GM20431 (cell line): ENCODE data around the gene BSND.
"Not testable (repeated sequence)": the region's sequence is repeated elsewhere in the genome, so short reads cannot be mapped to it uniquely, and the experiment has no call there.

Experiments
- in situ Hi-C: fragments of 300-500 bp; cut with MseI, MboI; formaldehyde crosslinking; loops from one replicate; pipeline ENCODE4 v1.15.0; 2020; ENCODE audit warnings: low sequenced_read_pairs; ENCODE audit not compliant: unreplicated experiment

BSND gene

DNA sequence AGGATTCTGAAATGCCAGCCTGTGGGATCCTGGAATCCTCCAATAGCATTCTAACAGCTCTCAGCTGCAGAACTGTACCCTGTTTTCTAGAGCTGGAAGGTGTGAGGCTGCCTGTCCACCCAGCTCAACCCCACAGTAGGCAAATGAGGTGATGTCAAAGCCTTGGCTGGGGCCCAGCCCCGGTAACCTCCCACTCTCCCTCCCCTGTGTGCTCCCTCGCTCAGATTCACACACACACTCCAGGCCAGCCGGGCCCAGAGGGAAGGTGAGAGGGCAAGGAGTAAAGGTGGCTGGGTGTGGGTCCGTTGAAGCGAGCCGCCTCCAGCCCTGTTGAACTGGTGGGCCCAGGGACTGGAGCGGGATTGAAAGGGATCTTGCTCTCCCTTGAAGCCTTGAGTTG, at the start of gene BSND:
Gene BSND (plus strand): TSS at position 257 of the 400 bp plus-strand sequence. CDS start 254 bp downstream, outside the sequence.
- in situ Hi-C loops: loop anchor here (5.0 kb wide), 1 partner anchor 46 kb away; no protein-coding TSS in a partner anchor

DNA sequence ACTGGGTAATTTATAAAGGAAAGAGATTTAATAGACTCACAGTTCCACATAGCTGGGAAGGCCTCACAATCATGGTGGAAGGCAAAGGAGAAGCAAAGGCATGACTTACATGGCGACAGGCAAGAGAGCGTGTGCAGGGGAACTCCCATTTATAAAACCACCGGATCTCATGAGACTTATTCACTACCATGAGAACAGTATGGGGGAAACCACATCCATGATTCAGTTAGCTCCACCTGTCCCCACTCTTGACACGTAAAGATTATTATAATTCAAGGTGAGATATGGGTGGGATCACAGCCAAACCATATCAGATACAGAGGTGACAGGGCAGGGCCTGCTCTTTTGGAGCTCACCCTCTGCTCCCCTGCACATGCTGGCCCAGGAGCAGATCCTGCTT, 49.7 kb upstream of the BSND start:
- in situ Hi-C loops: no loop called here

DNA sequence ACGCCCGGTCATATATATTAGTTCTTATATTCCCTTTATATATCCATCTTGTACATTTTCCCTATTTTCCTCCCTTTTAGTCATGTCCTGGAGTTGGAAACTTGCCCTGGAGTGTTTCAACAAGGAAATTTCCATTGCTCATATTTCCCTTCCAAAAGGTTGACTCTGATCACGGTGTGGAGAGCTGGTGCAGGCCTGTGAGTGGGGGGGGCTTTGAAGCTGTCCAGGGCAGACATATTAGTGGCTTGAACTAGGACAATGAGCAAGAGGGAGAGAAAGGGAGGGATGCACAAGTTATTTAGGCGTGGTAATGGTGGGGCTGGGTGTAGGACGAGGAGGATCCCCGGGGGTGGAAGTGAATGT, 48.7 kb upstream of the BSND start:
- in situ Hi-C loops: loop anchor here (5.0 kb wide), 1 partner anchor 47 kb away; the partner anchor contains the start of gene BSND

DNA sequence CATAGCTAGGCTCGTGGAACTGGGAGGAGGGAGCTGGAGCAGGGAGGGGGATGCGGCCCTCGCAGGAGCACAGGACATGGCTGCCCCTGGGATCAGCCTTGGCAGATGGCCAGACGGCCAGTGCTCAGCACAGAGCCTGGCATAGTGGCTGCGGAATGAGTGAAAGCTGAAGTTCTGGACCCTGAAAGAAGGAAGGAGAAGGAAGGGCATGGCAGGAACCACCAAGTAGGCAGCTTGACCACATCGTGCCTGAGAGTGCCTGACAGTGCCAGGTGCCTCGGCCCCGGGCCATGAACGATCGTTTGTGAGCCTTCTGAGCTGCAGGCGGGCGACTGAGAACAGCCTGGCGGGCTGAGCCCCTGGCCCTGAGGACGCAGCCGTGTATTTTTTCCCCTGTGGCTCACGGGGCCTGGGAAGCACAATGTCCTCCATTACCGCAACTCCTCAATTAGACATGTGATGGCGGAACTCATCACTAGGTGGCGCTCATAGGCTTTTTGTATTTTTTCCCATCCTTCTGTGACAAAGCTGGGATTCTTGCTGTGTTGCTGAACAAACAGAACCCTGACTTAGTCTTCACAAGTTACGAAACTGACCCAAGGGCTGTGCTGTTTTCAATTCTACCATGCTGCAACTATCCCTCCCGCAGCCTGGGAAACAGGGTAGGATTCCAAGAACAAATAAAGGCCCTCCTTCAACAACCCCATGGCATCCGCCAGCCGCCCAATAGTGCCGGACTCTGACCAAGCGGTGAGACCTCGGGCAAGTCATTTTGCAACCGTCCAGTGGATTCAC, 48.2 kb upstream of the BSND start:
- in situ Hi-C loops: loop anchor here (5.0 kb wide), 1 partner anchor 47 kb away; the partner anchor contains the start of gene BSND

DNA sequence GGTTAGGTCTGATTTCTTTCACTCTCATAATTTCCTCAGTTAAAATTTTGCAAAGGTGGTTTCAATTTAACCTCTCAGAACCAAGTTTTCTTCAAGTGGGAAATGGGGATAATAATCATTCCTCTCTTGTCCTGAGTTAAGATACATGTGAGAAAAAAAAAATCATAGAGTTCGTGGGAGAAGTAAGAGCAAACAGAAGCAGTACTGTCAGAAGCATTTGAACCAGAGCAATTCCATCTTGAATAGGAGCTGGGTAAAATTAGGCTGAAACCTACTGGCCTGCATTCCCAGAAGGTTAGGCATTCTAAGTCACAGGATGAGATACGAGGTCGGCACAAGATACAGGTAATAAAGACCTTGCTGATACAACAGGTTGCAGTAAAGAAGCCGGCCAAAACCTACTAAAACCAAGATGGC, 46.9 kb upstream of the BSND start:
- in situ Hi-C loops: loop anchor here (5.0 kb wide), 1 partner anchor 45 kb away; the partner anchor contains the start of gene BSND

DNA sequence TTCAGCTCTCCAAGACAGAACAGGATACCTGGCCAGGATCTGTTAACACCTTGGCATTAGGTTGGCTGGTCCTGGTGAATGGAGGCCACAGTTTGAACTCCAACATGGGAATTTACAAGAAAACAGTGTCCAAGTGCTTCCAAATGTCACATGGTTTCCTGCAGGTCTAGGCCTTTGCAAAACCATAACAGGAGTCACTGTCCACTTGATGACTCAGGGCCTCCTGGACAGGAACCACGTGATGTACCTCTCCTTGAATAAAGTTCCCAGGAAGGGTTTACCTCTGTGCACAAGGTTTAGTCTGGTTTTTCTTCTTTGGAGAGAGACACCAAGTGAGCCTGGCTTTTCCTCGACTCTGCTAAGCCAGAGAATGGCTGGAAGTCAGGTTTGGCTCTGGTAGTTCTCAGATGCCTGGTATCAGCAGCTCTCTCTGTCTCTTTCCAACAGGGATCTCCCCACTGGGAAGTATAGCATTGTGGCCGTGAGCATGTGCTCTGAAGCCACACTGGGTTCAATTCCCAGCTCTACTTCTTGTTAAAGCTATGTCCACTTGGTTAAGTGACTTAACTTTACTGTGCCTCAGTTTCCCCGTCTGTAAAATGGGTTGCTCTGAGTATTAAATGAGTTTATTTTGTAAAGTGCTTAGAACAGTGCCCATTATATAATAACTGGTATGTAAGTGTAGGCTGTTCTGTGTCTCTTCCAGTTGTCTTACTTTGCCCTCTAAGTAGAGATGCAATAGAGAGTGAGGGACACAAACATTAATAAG, 45.6 kb upstream of the BSND start:
- in situ Hi-C loops: loop anchor here (5.0 kb wide), 1 partner anchor 44 kb away; the partner anchor contains the start of gene BSND

DNA sequence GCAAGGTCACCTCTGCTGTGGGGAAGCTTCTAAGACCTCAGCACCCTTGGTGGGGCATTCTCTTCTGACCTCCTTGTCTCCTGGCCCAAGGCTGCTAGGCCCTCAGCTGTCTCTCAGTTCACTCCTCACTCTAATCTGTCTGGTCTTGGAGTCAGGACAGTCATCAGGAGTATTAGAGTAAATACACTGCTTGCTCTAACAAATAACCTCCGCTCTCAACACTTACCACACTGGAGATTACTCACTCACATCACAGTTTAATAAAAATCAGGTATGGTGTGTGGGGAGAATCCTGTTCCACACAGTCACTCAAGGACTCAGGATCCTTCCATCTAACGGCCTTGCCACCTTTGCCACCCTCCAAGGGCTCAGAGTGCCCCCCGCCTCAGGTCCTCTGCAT, 44.9 kb upstream of the BSND start:
- in situ Hi-C loops: loop anchor here (5.0 kb wide), 1 partner anchor 43 kb away; the partner anchor contains the start of gene BSND

DNA sequence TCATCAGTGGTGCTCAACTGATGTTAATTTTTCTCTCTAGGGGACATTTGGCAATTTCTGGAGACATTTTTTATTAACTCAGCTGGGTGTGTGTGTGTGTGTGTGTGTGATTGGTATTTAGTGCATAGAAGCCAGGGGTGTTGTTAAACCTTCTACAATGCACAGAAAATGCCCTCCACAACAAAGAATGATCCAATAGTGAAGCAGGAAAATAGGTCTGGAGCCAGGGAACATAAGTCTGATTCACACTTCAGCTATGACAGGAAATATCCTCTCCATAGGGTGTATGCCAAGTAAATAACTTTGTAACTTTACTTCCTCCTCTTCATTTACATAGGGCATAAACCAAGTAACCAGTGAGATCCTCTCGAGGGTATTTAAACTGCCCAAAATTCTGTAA, 43.4 kb upstream of the BSND start:
- in situ Hi-C loops: no loop called here

DNA sequence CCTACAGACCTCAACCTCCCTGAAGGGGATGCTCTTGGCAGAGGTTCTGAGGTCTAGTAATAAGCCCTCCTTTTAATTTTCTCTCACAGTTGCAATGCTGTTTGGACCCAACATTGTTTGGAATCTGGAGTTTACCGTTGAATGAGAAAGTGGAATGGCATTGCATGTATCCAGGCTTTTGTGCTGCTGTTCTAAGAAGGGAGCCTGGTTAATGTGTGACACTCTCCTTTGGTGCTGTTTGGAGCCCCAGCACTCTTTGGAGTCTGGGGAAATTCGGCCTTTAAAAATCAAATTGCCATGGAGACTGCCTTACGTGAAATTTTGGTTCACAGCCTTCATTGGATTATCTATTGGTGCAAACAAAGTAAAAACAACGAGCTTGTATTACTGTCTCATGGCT, 42.0 kb upstream of the BSND start:
- in situ Hi-C loops: no loop called here

DNA sequence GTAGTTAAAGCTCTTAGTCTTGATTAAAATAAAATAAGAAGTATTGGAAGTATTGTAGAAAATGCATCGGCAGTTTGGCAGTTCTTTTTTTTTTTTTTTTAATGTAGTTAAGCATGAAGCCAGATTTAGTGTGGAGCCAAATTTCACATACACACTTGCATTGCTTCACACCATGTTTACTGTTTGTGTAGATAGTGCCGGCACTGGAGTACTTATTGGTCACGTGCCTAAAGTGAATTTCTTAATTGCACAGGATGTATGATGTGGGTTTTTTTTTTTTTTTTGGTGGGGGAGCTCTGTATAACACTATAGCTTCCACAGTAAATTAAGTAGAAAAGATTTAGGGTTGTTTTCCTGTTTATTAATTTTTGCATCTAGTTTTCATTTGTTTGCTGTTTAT, 39.5 kb upstream of the BSND start:
- in situ Hi-C loops: no loop called here

DNA sequence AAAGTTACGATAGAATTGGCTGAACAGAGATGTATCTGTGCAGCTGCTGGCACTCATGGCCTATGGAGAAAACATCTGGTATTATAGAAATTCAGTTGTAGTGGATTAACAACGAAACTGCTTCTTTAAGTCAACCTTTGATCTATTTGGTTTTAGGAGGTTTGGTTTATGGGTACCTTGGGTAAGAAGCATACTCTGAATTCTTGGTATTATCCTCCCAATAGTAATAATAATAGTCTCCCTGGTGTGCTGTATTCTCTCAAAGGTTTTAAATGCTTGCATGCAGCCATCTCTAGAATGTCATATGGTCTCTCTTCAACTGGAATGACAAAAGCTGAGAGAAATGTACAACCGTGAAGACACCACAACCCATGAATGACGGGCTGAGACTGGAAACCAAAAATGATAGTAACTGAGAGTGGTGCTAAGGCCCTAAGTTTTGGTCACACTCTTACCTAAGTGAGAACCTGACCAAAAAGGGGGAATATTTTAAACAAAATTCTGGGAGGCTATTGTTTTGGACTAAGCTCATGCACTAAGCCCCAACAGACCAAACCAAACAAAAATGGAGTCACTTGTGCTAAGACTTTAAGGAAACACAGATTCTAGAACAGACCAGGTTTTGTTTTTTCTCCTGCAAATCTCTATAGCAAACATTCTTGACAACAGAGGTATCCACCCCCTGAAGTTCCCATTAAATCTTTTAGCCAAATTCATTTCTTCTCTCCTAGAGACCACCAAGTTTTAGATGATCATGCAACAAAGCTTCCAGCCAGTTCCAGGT, 35.9 kb upstream of the BSND start:
- in situ Hi-C loops: no loop called here

DNA sequence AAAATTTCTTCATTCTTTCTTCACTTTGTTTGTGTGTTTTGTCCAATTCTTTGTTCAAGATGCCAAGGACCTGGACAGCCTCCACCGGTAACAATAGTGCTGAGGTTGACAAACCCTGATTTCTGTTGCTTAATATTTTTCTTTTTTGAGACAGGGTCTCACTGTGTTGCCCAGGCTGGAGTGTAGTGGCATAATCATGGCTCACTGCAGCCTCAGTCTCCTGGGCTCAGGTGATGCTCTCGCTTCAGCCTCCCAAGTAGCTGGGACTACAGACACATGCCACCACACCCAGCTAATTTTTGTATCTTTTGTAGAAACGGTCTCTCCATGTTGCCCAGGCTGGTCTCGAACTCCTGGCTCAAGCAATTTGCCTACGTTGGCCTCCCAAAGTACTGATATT, 34.9 kb upstream of the BSND start:
- in situ Hi-C loops: not testable (repeated sequence)

DNA sequence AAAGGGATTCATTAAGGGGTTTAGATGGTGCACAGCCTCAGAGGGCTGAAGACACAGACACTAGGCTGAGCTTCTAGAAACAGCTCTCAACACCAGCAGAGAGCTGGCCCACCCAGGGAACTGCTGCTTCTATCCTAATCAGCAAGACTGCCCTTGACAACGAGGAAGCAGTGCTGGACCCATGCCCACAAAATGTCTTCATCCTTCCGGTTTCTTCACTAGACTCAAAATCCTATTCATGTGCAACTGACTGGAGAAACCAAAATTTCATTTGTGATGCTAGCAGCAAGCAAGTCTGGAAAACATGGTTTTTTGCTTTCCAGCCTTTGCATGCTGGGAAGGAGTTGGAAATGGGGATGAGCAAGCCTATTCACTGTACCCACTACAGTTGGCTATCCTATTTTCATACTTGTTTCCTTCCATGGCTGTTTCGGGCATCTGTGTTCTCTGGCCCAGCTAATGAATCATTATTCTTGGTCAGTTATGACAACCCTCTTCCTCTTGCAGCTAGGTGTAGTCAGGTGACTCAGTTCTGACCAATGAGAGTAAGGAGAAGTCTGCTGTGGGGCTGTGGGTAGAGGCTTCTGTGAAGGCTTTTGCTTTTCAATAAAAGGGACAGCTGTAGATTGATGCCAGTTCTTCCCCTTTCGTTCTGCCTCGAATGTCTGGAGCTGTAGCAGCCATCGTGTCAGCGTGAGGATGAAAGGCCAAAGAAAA, 33.0 kb upstream of the BSND start:
- in situ Hi-C loops: no loop called here

DNA sequence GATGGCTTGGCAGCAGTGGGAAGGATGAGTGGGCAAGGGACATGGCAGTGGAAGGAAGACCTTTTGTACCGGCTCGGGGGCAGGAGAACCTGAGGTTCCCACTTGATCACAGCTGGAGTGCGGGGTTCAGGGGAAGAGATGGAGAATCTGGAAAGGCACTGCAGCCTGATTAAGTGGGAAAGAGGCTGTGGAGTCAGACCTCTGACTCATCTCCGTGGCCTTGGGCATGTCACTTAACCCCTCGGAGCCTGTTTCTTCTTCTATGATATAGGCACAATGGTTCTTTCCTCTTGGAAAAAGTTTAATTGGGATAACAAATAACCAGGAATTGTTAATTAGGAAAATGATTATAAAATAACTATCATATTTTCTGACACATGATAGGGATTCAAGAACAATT, 31.4 kb upstream of the BSND start:
- in situ Hi-C loops: no loop called here

DNA sequence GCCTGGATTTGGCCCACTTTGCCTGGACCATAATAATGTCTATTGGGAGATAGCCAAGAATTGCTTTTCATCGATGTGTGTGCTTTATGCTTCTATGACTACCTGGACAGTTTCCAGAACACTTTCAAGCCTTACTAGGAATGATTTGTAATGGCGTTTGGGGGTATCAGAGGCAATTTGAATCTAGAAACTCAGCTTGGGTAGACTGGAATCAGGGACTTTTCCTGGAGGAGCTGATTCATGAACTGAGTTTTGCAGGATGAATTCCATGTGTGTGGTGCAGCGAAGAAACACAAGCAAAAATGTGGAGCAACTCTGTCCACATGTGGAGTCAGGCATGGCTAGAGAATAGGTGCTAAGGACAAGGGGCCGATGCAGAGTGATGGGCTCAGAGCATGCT, 30.2 kb upstream of the BSND start:
- in situ Hi-C loops: no loop called here

DNA sequence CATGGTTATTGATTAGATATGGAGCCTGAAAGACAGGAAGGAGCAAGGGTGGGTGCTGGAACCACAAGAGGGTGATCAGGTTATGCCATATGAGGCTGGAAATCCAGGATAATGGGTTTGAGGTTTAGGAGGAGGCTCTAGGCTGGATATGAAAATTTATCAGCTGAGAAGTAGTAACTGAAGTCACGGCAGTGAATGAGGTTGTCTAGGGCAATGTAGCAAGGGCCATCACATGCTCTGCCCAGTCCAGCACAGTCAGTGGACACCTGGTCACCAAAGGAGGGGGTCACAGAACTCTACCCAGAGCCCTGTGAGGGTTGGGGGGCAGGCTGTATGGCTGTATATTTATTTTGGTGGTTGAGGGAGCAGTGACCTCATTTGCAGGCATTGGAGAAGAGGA, 28.9 kb upstream of the BSND start:
- in situ Hi-C loops: no loop called here

DNA sequence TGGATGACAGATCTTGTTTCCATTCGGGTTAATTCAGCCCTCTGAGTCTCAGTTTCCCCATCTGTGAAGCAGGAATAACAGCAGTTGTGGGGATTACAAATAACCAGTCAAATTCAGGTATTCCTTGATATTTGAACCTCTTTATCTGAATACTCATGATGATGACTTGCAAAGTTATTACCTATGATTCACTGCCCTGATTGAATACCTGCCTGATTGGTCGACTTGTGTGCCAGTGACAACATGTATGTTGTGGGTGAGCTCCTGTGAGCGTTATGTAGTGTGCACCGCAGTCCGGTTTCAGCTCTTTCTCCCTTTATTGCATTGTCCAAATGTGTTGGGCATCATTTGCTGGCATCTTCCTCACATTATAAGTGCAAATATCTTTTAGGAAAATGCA, 27.8 kb upstream of the BSND start:
- in situ Hi-C loops: no loop called here

DNA sequence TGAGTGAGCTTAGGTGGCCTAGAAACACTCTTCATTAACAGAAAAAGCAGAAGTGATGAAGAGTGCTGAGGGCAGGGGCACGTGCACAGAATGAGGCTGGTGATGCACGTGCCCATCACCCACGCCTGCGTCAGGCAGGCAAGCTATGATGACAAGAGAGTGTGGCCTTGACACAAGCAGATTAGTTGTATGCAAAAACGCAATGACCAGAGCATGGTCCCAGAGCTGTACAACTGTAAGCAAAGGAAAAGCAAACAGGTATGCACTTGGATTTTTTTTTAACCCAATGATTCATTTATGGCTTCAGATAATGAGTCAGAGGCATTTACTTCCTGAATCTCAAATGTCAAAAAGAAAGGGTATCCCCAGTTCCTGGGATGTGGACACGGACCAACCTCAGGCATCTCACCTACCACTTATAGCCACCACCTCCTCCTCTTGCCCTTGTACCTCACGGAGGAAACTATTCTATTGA, 27.4 kb upstream of the BSND start:
- in situ Hi-C loops: no loop called here

DNA sequence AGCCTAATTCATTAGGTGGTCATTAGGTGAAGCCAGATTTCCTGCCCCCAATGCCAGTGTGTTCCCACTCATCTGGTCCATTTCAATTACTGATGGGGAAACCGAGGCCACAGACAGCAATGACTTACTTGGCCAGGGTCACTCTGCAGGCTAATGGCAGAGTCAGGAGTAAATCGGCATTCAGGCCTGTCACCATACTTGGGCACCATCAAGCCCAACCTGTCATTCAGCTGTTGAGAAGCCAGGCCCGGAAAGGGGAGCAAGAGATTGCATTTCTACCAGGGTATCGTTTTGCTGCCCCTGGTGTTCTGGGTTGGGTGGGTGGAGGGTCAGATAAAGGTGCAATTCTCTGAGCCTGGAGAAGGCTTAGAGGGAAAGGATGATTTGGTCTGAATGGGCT, 26.3 kb upstream of the BSND start:
- in situ Hi-C loops: no loop called here
